Measurements from ENCODE around the gene PRPSAP2. TPM values are rescaled to one million over a fixed set of nuclear protein-coding genes. Genes with fewer than 3 reads are reported as not detected.
A peak's percentile ranks its signal among the peaks of the same experiment; 100 is the strongest.

Gene PRPSAP2
- total RNA-seq, 4 donors from 2014 or later = 20.9 to 27.6 (median 23.4) TPM

DNA sequence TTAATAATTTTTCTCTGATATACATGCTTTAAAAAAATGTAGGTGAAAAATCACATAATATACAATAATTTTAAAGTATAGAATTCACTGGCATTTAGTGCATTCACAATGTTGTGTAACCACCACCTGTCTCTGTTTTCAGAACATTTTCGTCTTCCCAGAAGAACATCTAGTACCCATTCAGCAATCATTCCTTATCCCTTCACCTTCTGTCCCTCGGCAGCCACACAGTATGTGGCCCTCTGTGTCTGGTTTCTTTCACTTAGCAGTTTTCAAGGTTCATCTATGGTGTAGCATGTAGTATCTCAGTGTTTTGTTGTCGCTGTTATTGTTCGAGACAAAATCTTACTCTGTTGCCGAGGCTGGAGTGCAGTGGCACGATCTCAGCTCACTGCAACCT is 33.6 kb downstream of the PRPSAP2 start:
- H3K4me1 ChIP-seq = peaks cover 0 to 24% (median 3%) of the 10 kb centered on the region in 3 donors
- TF ChIP-seq POLR2AphosphoS5 (IDR thresholded peaks at IDR 0.05) (no peak), POLR2A (IDR thresholded peaks at IDR 0.05) (no peak)
- ATAC-seq = peak; percentile 31
- peak overlapping the region in 1 of 4 donors; percentile 6 for H3K27ac ChIP-seq
- no peaks in the 10 kb centered on the region for H3K27me3 ChIP-seq
- peaks cover 0 to 68% of the 10 kb centered on the region in 2 donors for H3K36me3 ChIP-seq
- no peaks in the 10 kb centered on the region for H3K9me3 ChIP-seq
- WGBS, 2 donors (ENCODE audit: low coverage in 1 of 2) = 72 to 85% methylated on average over 6 of the region's 6 CpGs
- H3K4me3 ChIP-seq = no peak overlapping the region

DNA sequence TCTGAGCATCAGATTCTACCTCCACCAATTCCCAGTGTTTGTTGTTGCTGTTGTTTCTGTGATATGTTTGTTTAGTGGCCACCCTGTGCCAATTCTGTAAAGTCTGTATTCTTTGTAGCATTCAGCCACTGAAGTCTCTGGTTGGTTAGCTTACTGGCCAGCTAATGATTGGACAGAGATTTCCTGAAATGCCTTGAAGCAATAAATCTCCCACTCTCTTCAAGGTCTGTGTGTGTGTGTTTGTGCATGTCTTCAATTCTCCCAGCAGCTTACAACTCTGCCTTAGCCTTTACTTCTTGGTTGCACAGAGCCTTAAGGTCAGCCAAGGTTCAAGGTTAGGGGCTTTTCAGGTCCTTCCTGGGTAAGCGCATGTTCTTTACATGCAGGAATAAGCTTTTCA is 38.2 kb downstream of the PRPSAP2 start:
- 78 to 100% methylated on average over 1 of the region's 1 CpG for WGBS, 2 donors (ENCODE audit: low coverage in 1 of 2)
- Histone ChIP-seq H3K27ac (no peak overlapping the region), H3K27me3 (no peaks in the 10 kb centered on the region), H3K9me3 (no peaks in the 10 kb centered on the region), H3K36me3 (peaks cover 0 to 82% of the 10 kb centered on the region in 2 donors), H3K4me1 (peaks cover 0 to 13% (median 0%) of the 10 kb centered on the region in 3 donors), H3K4me3 (no peak overlapping the region)
- no peak for TF ChIP-seq EP300 (IDR thresholded peaks at IDR 0.05)
- TF ChIP-seq CTCF (IDR thresholded peaks at IDR 0.05) = no peak
- TF ChIP-seq POLR2A (IDR thresholded peaks at IDR 0.05) = no peak
- TF ChIP-seq POLR2AphosphoS5 (IDR thresholded peaks at IDR 0.05) = no peak
- ATAC-seq = no peak

- WGBS, 2 donors (ENCODE audit: low coverage in 1 of 2) = 90 to 100% methylated on average over 1 to 2 of the region's 2 CpGs
Observed at GRCh38 chr17:18896947-18897346, 39.0 kb downstream of the PRPSAP2 start.

DNA sequence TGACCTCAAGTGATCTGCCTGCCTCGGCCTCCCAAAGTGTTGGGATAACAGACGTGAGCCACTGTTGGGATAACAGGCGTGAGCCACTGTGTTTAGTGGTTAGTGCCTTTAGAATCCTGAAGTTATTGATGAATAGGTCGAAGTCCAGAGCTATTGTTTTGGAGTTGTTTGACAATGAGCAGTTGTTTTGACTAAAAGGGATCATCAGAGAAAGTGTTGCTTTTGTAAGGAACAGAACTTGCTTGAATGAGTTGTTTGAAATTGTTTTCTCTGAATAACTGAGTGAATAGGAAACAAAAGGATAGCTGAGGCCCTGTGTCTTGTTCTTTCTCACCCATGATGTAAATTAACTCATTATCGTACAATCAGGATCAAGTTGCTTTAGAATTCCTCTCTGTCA is 46.6 kb downstream of the PRPSAP2 start:
- Histone ChIP-seq H3K36me3 (peaks cover 0 to 76% of the 10 kb centered on the region in 2 donors), H3K27me3 (no peaks in the 10 kb centered on the region), H3K4me1 (peaks cover 0 to 11% (median 0%) of the 10 kb centered on the region in 3 donors), H3K27ac (no peak overlapping the region), H3K9me3 (no peaks in the 10 kb centered on the region), H3K4me3 (no peak overlapping the region)
- no peak for TF ChIP-seq EP300 (IDR thresholded peaks at IDR 0.05)
- no peak for TF ChIP-seq CTCF (IDR thresholded peaks at IDR 0.05)
- no peak for TF ChIP-seq POLR2AphosphoS5 (IDR thresholded peaks at IDR 0.05)
- no peak for TF ChIP-seq POLR2A (IDR thresholded peaks at IDR 0.05)
- no peak for ATAC-seq
- 86 to 90% methylated on average over 1 to 2 of the region's 5 CpGs for WGBS, 2 donors (ENCODE audit: low coverage in 1 of 2)

More at GRCh38 chr17:18896947-18897346, 39.0 kb downstream of the PRPSAP2 start:
- H3K36me3 ChIP-seq = peaks cover 0 to 81% of the 10 kb centered on the region in 2 donors
- no peak overlapping the region for H3K27ac ChIP-seq
- H3K4me1 ChIP-seq = peaks cover 0 to 11% (median 0%) of the 10 kb centered on the region in 3 donors
- TF ChIP-seq EP300 (IDR thresholded peaks at IDR 0.05) (no peak), POLR2A (IDR thresholded peaks at IDR 0.05) (no peak), CTCF (IDR thresholded peaks at IDR 0.05) (no peak), POLR2AphosphoS5 (IDR thresholded peaks at IDR 0.05) (no peak)
- no peaks in the 10 kb centered on the region for H3K9me3 ChIP-seq
- no peaks in the 10 kb centered on the region for H3K27me3 ChIP-seq
- ATAC-seq = no peak
- no peak overlapping the region for H3K4me3 ChIP-seq

GRCh38 chr17:18905226-18905625 is 47.3 kb downstream of the PRPSAP2 start:
- Histone ChIP-seq H3K36me3 (peaks cover 0 to 78% of the 10 kb centered on the region in 2 donors), H3K27me3 (no peaks in the 10 kb centered on the region), H3K4me1 (peaks cover 0 to 11% (median 0%) of the 10 kb centered on the region in 3 donors), H3K27ac (no peak overlapping the region), H3K9me3 (no peaks in the 10 kb centered on the region), H3K4me3 (no peak overlapping the region)
- TF ChIP-seq CTCF (IDR thresholded peaks at IDR 0.05) (no peak), EP300 (IDR thresholded peaks at IDR 0.05) (no peak), POLR2A (IDR thresholded peaks at IDR 0.05) (no peak), POLR2AphosphoS5 (IDR thresholded peaks at IDR 0.05) (no peak)
- no peak for ATAC-seq
- WGBS, 2 donors (ENCODE audit: low coverage in 1 of 2) = 68 to 83% methylated on average over 1 to 5 of the region's 5 CpGs

Data from gastroesophageal sphincter (tissue), 4 donors.